HG03432 (cell line): ENCODE data around the gene LHX6.

ENCODE experiments used
- ATAC-seq: cut with Tn5 transposase; IDR thresholded peaks from one replicate; pipeline ENCODE4 v1.9.1; 2021; ENCODE audit warnings: mild to moderate bottlenecking, moderate library complexity; ENCODE audit not compliant: unreplicated experiment

LHX6 gene

DNA sequence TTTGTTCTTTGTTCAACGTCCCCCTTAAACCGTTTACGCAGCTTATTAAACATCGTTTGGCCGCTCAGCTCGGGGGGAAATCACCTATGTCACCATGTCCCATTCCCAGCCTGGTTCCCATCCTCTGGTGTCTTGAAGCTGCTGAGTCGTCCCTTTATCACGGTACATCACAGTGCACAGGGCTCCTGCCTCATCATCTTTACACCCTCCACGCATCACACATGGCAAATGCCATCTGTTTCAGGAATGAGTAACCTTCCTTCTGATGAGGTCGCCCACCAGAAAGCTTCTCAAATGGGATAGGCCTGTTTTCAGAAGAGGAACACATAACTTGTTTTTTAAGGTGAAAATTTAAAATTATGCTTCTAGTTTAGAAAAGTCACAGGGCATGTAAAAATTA is 7.9 kb upstream of the LHX6 start:
- ATAC-seq = no peak

DNA sequence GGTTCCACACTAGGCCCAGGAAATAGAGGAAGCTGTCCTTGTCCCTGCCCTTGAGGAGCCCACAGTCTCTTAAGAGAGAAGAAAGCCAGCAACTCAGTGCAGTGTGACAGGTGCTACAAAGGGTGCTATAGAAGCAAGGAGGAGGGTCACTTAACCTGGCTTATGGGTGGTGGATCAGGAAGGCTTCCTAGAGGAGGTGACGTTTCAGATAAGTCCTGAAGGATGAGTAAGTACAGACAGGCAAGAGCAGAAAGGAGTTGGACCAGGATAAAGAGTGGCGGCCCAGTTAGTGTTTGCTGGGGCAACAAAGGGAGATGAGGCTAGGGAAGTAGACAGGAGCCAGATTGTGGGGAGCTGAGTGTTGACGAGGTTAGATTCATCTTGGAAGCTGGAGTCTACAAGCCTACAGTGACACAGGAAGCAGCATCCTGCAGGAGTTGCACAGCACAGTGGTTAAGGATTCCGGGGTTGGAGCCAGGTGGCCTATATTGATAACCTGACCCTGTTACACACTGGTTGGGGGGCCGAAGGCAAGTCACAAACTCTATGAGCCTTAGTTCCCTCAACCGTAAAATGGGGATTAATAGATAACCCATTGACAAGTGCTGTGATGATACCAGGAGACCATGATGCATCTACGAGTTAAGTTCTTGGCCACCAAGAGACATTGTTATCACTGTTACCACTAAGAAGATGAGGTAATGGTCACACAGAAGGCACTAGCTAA is 5.4 kb upstream of the LHX6 start:
- ATAC-seq = no peak

DNA sequence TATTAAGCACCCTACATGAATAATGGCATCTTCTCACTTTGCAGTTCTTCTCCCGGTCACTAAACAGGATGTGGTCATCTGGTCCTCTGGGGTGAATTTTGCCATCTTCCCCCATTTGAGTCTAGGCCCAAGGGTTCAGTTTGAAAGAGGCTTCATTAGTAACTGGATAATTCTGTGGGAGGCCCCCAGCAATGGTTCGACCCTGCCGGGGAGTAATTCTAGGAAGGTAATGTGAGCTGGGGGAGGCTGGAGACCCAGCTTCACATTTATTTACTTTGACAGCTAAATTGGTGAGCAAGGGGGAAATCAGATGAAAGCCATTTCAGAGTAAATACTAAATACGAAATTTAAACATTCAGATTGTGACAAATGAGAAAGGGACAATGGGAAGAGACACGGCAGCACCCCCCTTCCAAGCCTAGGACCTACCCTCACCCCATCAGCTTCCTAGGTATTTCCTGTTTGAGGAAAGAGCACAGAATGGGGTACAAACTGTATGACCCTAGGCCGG is 4.1 kb upstream of the LHX6 start:
- ATAC-seq = no peak

DNA sequence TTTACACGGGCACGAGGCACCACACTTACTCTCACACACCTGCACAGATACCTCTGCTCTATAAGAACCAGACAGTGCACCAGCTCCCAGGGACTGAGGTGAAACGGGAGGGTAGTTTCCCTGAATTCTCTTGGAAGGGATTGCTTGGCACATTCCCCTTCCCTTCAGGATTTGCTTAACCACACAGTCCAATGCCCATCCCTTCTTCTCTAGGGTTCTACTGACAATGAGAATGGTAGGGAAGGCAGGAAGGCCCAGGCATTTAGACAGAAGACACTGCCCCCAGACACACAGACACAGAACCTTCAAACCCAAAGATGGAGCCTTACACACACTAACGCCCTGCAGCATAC is 704 bp upstream of the LHX6 start:
- no peak for ATAC-seq

DNA sequence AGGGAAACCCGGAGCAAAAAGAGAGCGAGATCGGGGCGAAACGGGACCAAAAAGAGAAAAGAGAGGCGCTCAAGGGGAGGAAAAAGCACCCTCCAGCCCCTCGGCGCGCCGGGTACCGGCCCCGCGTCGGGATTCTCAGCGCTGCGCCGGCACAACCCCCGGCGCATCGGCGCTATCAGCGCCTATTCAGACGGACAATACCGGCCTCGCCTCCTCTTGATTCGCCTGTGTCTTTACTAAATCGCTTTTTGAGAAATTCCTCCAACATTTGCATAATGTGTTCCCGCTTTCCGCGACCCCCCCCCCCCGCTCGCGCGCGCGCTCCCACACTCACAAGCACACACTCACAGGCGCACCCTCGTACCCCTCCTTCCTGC is 578 bp downstream of the LHX6 start:
- ATAC-seq = no peak

DNA sequence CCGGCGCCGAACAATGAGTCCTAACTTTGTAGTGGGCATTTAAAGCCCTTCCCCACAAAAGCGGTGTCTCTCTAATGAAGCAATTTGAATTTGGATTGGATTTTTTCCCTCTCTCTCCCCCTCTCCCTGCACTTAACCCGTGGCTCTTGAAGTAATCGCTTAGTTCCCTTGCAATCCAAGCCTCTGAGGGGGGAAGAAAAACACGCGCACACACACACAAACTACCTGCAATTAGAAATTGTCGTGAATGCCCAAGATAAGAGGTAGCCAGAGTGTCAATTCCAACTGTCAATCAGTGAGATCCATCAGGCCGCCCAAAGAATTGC is 1.2 kb downstream of the LHX6 start:
- ATAC-seq = no peak

DNA sequence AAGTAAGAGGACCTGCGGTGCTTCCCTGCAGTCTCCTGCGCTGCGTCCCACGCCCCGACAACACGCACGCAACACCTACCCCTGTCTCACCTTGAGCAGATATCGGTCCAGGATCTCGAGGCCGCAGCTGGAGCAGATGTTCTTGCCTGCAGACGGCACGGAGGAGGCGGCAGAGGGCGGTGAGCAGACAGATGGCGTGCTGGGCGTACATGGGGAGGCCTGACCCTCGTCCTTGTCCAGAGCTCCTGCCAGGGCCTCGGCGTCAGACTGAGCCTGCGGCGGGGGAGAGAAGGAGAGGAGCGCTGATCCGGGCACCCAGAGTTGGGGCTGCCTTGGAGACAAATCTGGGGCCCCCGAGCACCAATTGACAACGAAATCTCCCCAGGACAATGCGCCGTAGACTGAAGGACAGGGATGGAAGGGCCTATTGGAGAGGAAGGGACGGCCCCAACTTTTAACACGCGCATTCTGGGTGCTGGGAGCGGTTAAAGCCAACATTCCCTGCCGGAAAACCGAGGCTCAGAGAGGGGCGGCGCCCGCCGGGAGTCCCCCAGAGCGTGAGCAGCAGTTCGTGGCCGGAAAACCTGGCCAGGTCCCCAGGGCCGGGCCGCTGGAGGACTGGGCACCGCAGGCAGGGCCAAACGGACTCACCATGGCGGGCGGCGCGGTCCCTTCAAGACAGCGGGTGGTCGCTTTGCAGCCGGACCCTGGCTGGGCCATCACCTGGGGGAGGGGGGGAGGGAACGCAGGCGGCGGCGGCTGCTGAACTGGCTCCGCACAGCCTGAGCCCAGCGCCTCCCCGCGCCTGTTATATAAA is 1.8 kb downstream of the LHX6 start:
- no peak for ATAC-seq

DNA sequence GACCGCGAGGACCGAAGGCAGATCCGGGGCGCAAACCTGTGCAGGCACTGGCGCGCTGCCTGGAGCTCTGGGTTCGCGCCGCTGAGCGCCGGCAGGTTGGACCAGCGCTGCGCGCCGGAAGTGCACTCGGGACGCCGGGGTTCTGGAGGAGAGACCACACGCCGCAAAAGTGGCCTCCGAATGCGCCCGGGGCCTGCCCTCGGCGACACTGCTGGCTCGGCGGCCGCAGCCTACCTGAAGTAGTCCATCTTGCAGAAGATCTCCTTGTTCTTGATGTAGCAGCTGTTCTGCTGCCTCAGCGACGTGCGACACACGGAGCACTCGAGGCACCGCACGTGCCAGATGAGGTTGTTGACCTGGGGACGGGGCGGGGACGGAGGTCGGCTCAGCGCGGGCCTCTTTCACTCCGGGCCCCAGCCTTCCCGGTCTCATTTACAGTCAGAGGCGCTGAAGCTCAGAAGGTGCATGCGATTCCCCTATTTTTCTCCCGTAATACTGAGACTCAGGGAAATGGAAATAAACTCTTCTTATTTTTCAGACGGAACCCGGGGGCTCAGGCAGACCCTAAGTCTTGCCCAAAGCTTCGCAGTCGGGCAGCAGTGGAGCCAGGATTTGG is 2.5 kb downstream of the LHX6 start:
- no peak for ATAC-seq

DNA sequence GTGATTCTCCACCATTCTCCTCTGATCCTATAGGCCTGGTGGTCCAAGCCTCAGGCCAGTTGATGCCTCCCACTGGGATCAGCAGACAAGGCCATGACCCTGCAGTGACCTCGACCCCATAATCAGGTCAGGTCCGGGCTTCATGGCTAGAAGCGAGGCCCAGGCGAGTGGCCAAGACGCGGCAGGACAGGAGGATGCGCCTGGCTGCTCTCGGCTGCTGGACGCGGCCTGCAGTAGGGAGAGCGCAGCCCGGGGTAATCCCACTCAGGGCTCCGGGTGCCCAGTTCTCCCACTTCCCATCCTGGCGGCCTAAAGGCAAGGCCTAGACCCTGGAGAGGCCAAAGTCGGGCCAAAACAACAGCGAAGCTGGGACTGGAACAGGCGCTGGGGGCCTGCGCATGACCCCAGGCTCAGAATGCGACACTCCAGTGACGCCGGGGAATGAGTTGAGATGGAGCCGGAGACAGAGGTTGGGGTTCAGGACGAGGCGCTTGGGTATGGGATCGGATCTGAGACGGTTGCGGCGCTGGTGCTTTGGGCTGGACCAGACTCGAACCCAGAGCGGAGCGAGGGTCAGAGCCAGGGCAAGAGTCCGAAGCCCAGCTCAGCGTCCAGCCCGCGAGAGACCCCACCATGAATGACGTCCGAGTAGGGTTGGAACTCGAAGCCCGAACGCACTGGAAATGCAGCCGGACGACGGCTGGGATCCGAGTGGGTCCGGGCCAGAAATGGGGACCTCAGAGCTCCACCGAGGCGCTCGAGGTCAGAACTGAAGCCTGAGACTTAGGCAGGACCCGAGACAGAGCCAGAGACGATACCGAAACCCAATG is 3.2 kb downstream of the LHX6 start:
- ATAC-seq = no peak

DNA sequence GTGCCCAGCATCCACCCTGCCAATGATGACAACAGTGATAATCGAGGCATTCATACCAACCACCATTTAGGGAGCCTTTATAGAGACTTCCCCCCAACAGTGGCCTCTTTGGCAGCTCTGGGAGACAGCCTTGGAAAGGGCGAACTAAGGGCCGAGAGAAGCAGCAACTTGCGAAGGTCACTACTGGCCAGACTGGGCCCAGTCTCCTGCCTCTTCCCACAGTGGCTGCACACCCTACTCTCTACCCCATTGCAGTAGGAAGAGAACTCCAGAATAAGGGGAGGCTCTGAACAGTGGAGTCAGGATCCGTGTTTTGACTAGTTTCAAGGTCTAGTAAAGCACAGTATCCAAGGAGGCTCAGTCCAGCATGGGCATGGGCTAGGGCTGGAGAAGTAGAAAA is 5.3 kb downstream of the LHX6 start:
- ATAC-seq = no peak

DNA sequence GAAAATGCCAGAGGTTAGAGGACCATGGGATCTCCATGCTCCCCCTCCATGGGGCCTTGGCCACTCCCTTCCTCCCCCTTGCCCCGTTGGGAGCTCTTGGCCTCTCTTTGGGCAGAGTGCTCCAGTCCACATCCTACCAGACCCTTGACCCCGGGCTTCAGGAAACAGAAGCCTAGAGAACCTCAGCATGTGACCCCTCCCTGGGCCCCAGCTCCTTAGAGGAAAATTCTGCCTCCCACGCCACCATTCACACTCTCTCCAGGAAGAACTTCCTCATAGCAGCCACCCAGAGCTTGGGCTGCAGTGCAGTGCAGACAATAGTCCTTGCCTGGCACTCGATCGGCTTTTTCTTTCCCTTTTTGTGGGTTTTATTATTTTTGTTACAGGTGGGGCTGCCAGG is 6.0 kb downstream of the LHX6 start:
- no peak for ATAC-seq

DNA sequence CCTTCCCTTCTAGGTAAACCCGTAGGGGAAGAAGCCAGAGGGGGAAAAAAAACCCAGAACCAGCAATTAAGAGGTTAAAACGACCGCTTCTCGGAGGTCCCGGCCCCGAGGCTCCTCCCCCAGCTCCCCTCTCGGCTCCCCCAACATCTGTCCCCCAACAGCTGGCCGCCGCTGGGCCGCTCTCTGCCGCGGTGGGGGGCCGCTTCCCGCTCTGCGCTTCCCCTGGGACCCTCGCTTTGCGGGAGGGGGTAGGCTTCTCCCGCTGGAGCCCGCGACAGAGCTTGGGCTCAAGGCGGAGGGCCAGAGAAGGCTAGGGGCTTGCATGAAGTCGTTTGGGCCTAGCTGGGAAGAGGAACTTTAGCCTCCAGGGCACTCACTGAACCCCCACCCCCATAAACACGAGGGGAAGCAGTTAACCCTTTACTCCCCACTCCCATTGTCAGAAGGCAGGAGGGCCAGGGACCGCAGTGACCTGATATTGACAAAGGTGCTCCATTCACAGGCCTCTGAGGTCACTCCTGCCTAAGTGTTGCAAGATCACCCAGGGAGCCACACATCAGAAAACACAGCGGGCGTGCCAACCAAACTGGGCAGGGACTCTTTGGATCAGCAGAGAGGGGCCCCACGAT is 7.5 kb downstream of the LHX6 start:
- ATAC-seq = no peak

DNA sequence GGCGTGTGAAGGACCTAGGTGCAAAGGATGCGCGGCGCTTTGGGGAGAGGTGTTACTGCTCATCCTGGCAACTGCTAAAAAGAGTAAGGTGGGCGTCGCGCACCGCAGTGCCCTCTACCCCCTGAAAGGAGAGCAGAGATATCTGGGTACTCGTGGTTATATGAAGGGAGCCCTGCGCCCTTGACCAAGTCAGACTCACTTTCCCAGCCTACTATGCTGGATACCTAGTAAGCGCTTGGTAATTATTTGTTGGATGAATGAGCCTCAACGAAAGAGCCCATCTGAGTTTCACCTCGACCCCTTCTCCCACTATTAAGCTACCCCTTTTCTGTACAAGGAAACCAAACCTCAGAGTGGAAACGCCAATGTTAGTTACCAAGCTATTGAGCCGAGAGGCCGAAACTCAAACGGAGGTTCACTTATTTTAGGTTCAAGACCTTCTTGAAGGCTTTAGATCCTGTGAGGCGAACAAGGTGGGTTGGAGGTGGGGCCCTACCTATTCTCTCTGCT is 8.0 kb downstream of the LHX6 start:
- no peak for ATAC-seq

DNA sequence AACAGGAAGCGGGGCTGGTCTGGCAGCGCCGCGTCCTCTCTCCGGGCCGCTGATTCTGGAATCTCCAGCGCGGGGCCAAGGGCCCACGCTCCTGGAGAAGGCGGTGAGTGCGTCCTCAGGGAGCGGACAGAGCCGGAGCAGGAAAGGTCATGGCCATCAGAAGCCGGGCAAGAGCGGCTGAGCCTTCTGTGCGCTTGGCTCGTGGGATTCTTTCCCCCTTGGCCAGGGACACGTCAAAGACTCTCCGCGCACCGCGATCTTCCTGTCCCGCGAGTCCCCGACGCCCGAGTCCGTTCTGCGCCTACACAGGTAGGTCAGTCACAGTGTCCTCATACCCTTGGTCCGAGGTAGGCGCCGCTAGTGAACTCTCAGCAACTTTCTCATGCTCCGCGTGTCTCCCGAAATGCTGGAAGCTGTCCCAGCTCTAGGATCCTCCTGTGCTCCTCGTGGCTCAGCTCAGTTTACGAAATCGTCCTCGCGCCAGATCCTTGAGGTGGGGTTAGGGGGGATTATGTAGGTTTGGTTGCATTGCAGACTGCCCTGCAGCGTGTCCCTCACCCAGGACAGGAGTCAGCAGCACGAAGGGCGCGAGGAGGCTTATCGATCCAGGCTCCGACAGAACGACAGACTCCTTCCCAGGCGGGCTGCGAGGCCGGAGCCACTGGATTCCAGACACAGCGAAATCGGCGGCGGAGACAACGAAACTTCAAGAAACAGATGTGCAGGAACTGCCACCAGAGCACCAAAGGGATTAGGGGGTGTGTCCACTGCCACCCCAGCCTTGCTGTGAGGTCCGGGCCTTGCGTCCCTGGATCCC is 8.7 kb downstream of the LHX6 start:
- no peak for ATAC-seq

DNA sequence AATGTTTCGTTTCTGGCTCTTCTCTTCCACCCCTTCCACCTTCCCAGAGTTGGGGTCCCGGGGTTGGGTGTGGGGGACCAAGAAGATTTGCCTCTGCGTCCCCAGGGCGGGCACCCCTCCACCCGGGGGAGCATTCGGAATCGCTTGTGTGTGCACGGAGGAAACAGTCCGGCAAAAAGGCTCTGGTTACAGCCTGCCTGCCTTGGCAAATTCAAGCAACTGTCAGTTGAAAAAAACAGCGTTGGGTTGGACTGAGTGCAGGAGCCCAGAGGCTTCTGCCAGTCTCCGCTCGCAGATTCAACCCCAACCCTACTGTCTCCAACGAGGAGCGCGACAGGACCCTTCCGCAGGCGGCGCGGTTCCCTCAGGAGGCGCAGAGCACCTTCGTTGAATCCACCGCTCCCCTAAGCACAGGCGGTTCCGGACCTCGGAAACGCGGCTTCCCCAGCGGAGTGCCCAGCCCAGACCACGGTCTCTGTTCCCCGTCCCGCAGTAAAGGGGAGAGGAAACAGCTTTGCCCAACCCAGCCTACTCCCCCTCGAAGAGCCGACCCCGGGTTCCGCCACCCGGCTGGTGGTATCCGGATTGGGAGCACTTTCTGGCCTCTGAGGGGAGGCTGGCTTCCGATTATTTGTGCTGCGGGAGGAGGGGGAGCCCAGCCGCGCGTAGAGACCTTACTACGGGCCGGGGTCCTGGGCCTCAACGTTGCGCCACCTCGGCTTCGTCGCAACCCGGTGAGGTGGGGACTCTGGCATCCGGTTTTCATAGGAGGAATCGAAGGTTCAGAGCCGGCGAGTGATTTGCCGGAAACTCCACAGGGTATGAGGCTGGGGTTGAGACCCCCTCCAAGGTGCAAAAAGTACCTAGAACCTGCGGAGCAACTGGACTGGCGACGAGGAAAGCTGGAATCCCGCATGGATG is 9.6 kb downstream of the LHX6 start:
- no peak for ATAC-seq

DNA sequence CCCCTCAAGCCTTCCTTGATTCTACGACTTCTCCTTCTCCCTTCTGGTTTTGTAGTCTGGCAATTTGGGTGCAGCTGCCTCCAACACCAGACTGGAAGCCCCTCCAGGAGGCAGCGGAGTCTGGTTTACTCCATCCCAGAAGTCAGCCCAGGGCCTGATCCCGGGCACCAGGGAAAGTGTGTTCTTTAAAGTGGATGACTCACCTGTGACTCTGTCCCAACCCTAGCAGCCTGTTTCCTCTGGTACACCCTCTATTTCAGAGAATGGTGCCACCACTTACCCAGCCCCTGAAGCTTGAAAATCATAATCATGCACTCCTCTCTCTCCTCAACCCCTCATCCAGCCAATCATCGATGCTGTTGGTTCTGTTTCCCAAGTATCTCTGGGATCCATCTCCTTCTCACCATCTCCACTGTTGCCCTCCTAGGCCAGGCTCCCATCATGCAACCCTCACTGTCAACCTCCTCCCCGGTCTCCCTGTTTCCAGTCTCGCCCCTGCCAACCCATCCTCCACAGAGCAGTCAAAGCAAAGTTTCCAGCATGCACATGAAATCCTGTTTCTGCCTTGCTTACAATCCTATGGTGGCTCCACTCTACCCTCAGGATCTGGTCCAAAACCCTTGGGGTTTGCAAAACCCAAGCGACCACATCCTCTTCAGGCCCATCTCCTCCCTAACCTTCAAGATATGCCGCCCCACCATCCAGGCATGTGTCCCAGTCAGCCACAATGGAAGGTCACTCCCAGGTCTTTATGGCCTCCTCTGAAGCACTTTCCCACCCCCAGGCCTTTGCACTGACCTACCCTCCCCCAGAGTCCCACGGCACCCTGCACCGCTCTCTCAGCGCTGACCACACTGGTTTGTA is 10.5 kb downstream of the LHX6 start:
- no peak for ATAC-seq

DNA sequence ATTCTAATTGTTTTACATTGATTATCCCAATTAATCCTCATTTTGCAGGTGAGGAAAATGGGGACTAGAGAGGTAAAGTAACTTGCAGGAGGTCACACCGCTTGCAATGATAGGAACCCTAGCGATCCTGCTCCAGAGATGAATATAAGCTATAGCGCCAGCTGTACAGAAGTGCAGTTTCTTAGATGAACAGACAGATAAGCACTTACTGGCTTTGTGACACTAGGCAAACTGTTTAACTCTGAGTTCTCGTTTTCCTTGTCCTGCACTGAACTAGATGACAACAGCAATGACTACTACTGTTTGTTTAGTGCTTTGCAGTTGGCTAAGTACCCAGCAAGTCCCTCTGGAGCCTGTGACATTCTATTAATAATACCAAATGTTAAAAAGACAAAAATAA is 11.1 kb downstream of the LHX6 start:
- ATAC-seq = no peak
